HG02798 (cell line): ENCODE measurements around the gene GLP1R.

Experiments
- ATAC-seq: cut with Tn5 transposase; IDR thresholded peaks from one replicate; pipeline ENCODE4 v1.9.1; 2021; ENCODE audit warnings: mild to moderate bottlenecking; ENCODE audit not compliant: unreplicated experiment, poor library complexity

The GLP1R gene

GRCh38 chr6:39048481-39049399 lies at the start of gene GLP1R:
Gene GLP1R (plus strand): TSS chr6:39048781. CDS start chr6:39048841, 60 bp downstream.
- no peak for ATAC-seq

- no peak for ATAC-seq
Observed at GRCh38 chr6:39003072-39003471, 45.5 kb upstream of the GLP1R start.

- ATAC-seq: no peak
Observed at GRCh38 chr6:39003492-39003891, 45.1 kb upstream of the GLP1R start.

GRCh38 chr6:39004801-39005200 lies 43.8 kb upstream of the GLP1R start:
- no peak for ATAC-seq

- no peak for ATAC-seq
Observed at GRCh38 chr6:39005774-39006173, 42.8 kb upstream of the GLP1R start.

- no peak for ATAC-seq
Observed at GRCh38 chr6:39007575-39007974, 41.0 kb upstream of the GLP1R start.

GRCh38 chr6:39008737-39009136 lies 39.8 kb upstream of the GLP1R start:
- ATAC-seq: no peak

- ATAC-seq: no peak
Observed at GRCh38 chr6:39009476-39009875, 39.1 kb upstream of the GLP1R start.

- no peak for ATAC-seq
Observed at GRCh38 chr6:39016839-39017546, 31.6 kb upstream of the GLP1R start.

GRCh38 chr6:39017547-39017880 lies 31.1 kb upstream of the GLP1R start:
- no peak for ATAC-seq

- ATAC-seq: no peak
Observed at GRCh38 chr6:39018103-39018502, 30.5 kb upstream of the GLP1R start.

GRCh38 chr6:39020136-39020535 lies 28.4 kb upstream of the GLP1R start:
- ATAC-seq: no peak

GRCh38 chr6:39021041-39021440 lies 27.5 kb upstream of the GLP1R start:
- no peak for ATAC-seq

- no peak for ATAC-seq
Observed at GRCh38 chr6:39021779-39022178, 26.8 kb upstream of the GLP1R start.

- ATAC-seq: no peak
Observed at GRCh38 chr6:39026175-39026574, 22.4 kb upstream of the GLP1R start.

- ATAC-seq: peak; percentile 71
Observed at GRCh38 chr6:39029156-39030011, 19.2 kb upstream of the GLP1R start.

- ATAC-seq: no peak
Observed at GRCh38 chr6:39035681-39036080, 12.9 kb upstream of the GLP1R start.

- no peak for ATAC-seq
Observed at GRCh38 chr6:39037082-39037508, 11.5 kb upstream of the GLP1R start.

- no peak for ATAC-seq
Observed at GRCh38 chr6:39037707-39038106, 10.9 kb upstream of the GLP1R start.

GRCh38 chr6:39040080-39040673 lies 8.4 kb upstream of the GLP1R start:
- ATAC-seq: no peak
